GM18526 (cell line): ENCODE results near the gene PSMC1.

Source experiments
- POLR2A ChIP-seq: IDR thresholded peaks from 3 replicates; pipeline ENCODE4 v1.6.1; 2011; ENCODE audit not compliant: insufficient read length; ENCODE audit errors: extremely low read depth

PSMC1 gene

GRCh38 chr14:90293766-90294730 lies 37.7 kb downstream of the PSMC1 start:
- no peak for TF ChIP-seq POLR2A

- no peak for TF ChIP-seq POLR2A
These were observed 38.5 kb downstream of the PSMC1 start for GRCh38 chr14:90294872-90295271.

DNA sequence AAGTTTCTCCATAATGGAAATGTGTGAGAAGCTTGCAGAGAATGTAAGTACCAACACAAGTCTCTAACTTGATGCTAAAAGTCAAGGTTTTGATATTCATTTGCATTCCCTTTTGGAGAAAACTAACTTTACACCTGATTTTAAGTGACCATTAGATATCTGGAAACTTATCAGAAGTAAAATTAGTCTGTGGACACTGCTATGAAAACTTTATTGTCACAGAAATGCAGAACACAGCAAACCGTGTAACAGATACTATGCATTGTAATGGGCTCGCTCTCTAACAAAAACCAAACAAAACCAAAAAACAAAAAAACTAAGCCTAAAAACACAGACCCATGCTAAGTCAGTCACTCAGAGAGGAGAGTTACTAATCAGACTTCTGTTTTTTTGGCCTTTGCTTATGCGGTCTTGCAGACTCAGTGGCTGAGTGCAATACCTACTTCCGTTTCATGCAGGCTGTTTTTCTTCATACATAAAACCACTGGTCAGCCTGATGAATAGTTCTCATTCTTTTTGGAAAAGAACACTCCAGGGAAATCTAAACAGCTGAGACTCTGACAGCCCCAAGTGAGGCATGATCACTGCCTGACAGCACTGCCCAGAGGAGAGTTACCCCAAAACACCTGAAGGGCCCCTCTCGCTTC lies 39.6 kb downstream of the PSMC1 start:
- TF ChIP-seq POLR2A = no peak

GRCh38 chr14:90296641-90297040 lies 40.3 kb downstream of the PSMC1 start:
- no peak for TF ChIP-seq POLR2A

DNA sequence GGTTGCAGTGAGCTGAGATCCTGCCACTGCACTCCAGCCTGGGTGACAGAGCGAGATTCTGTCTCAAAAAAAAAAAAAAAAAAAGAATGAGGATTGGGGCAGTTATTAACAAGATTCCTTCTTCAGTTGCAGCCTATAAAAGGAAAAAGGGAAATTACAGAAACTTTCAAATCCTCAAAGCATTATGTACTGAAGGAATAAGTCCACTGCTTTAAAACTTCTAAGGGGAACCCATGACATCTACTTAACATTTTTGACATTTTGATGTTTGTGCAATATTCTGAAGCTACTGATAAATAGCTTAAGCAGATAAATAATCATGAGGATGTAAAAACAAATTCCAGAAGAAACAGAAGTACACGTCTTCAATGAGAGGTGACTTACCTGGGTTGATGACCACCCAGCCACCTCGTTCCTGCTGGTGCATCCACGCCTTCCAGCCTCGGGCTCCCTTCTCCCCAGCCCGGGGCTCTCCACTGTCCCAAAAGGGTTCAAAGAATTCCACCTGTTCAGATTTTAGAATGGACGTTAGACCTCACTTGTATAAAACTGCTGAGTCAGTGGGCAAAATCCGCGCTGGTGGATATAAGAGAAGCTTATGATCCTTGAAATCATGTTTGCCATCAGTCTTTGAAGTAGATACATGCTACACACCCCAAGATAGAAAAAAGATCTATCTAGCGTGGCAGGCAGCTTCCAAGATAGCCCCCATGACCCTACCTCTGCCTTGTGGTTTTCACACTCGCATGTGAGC lies 41.7 kb downstream of the PSMC1 start:
- TF ChIP-seq POLR2A = no peak

- TF ChIP-seq POLR2A = no peak
These were observed 43.1 kb downstream of the PSMC1 start for GRCh38 chr14:90299408-90299807.

GRCh38 chr14:90300611-90301047 lies 44.3 kb downstream of the PSMC1 start:
- TF ChIP-seq POLR2A = no peak

GRCh38 chr14:90301122-90301521 lies 44.8 kb downstream of the PSMC1 start:
- no peak for TF ChIP-seq POLR2A

DNA sequence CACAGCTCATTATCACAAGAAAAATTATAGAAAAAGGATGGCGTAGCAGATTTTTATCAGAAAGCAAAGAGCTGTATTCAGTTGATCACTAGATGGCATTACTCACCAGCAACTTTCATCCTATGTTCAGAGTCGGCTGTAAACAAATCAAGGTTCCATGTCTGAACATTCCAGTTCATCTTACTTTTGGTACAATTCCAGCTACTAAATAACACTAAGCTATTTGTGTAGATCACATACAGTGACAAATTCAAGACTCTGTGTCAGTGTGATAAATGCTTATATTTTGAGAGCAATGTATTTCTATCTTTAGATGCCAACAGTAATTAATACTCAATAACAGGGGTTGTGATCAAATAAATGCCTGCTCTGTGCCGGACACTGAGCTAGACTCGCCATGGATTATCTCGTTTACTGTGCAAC lies 45.3 kb downstream of the PSMC1 start:
- TF ChIP-seq POLR2A = no peak

GRCh38 chr14:90302529-90303303 lies 46.4 kb downstream of the PSMC1 start:
- no peak for TF ChIP-seq POLR2A

GRCh38 chr14:90303473-90303872 lies 47.1 kb downstream of the PSMC1 start:
- TF ChIP-seq POLR2A = no peak

DNA sequence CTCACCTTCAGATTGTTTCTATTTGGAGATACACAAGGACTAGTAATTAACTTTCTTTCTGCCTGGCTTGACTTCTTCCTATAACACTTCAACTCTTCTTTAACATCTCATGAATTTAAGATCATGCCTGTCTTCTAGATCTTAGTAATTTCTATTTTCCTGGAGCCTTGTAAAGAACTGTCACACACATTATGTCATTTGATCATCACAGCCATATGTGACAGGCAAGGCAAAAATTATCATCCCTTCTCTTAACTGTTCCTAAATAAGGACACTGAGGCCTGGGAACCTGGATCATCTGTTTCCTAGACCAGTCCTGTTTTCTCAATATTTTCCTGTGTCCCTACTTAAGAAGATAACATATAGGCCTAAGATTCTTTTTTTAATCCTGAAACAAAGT lies 48.1 kb downstream of the PSMC1 start:
- no peak for TF ChIP-seq POLR2A

GRCh38 chr14:90305176-90305601 lies 48.8 kb downstream of the PSMC1 start:
- no peak for TF ChIP-seq POLR2A

DNA sequence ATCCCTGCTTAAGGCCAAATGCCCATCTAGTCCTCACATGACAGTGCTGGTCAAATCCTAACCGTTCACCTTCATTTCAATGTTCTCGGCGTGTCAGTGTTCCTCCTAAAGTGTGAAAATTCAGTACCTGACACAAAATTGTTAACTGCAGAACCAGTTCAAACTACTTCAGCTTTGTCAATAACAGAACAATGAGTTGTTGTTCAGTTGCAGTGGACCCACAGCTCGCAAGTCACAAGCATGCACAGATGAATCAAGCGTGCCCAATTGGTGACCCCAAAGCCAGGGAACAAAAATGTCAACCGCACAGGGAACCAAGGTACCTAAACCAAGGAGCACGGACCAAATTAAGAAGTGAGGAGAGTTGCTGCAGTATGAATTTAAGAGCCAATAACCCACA lies 52.2 kb downstream of the PSMC1 start:
- TF ChIP-seq POLR2A = no peak

DNA sequence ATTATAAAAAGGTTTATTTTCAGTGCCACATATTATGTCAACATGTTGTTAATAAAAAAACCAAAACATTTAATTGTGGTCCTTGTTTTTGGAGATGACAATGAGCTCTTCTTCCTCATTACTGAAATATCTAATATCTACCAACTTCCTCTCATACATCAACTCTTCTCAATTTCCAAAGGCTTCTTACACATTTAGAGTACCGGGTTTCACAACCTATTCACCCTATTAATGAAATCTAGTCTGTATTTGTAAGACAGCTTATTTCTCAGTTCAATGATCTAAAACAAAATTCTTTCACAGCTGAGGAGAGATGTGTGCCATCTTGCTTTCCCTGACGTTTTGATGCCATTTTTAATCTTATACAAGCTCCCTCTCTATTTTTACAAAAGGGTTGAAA lies 60.9 kb downstream of the PSMC1 start:
- TF ChIP-seq POLR2A = no peak

GRCh38 chr14:90318016-90318415 lies 61.7 kb downstream of the PSMC1 start:
- no peak for TF ChIP-seq POLR2A
